ENCODE results near the gene RIF1.

GRCh38 chr2:151394509-151394908 lies 15.2 kb upstream of the RIF1 start:
- TF ChIP-seq POLR2A (IDR thresholded peaks at IDR 0.05; ENCODE audit: low read depth): no peak
- no peak for TF ChIP-seq POLR2AphosphoS5 (IDR thresholded peaks at IDR 0.05)

All from esophagus muscularis mucosa (tissue), 2 donors.